Glomerular visceral epithelial cell (primary cell): ENCODE data around the gene UBAC1.

ENCODE experiments used
- DNase-seq: peaks from one replicate; pipeline ENCODE4 v3.0.0-alpha.2; 2016; ENCODE audit errors: extremely low spot score

The UBAC1 gene

DNA sequence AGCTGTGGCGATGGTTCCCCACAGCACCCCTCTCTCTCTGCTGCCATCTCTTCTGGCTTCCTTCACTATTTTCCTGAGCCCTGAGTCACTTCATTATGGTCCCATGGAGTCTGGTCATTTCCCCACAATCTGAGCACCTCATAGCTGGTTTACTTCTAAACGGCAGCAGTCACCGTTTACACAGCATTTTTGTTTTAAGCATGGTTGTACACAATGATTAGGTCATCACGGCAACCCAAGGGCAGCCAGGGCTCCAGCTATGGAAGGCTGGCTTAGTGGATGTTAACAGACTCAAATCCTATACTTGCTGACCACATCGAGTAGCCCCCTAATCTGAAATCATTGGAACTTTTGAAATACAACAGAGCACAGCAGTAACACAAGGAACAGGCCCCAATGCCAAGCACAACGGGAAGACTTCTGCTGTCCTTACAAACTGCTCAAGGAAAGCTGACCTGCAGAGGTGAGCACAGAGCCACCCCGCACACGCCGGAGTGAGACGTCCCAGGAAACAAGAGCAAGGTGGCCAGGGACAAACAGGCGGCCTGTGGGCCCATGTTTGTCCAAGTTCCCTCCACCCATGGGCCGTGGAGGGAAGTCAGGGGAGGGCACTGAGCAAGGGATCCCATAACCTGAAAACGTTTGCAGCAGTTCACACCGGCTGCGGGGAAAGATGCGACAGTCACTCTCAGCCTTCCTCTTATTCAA lies 76.7 kb downstream of the UBAC1 start:
- no peak for DNase-seq

DNA sequence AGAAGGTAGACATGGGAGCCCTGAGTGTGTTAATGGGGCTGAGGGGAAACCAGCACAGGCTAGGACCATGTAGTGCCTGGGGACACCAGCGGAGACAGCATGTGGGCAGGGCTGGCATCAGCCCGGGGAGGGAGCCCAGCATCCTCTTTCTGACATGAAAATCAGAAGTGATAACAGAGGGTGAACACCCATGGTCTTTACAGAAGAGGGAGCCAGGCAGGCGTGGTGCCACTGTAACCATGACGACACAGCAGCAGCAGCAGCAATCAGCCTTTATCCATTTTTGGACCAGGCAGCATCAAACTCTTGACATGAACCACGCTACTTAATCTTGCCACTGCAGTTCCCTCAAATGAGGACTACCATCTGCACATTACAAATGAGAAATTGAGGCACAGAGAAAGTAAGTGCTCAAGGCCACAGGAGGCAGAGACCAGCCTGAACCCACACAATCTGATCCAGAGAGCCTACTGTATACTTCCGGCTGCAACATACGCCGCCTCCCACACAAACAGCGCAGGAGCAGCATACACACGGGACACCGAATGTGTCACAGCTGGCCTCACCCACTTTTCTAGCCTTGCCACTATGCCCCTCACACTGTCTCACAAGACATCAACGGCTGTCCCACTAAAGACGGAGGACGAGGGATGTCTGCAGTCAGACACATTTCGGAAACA lies 77.6 kb downstream of the UBAC1 start:
- DNase-seq, result no peak
